Peyer's patch (tissue), 4 donors: ENCODE results near the gene SETD4.

Experiments used
- POLR2A ChIP-seq, 2 donors: fragments of 450-650 bp; IDR thresholded peaks; one replicate each; pipeline ENCODE4 v1.5.1; 2017; ENCODE audit warnings: antibody characterized with exemption in 2 of 2, mild to moderate bottlenecking in 2 of 2, moderate library complexity in 2 of 2
- TF ChIP-seq, protein P1 (sequence below), 6 experiments: fragments of 450-650 bp in 4 of 6; fragments of 200-600 bp in 2 of 6; sonication (generic) in 1 of 6; IDR thresholded peaks; one replicate each; pipeline ENCODE4 v1.5.1; 2017 to 2019; ENCODE audit warnings: antibody characterized with exemption in 6 of 6, mild to moderate bottlenecking in 3 of 6, moderate library complexity in 1 of 6

DNA sequence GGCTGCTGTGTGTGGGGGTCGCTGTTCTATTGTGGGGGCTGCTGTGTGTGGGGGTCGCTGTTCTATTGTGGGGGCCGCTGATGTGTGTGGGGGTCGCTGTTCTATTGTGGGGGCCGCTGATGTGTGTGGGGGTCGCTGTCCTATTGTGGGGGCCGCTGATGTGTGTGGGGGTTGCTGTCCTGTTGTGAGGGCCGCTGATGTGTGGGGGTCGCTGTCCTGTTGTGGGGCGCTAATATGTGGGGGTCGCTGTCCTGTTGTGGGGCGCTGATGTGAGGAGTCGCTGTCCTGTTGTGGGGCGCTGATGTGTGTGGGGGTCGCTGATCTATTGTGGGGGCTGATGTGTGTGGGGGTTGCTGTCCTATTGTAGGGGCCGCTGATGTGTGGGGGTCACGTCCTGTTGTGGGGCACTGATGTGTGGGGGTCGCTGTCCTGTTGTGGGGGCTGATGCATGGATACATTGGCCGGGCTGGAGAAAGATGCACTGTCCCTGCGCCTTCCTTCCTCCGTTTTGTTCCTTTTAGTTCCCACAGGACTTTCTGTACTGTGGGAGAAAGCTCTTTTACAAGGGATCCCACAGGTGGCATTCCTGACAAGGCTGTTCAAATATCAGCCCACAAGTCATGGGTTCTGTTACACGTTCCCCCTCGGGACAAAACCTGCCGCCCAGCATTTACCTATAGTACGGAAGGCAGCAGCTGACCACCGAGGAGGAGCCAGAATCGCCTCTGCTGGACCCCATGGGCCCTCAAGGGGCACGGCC, 27.5 kb downstream of the SETD4 start:
- TF ChIP-seq, protein P1, sequence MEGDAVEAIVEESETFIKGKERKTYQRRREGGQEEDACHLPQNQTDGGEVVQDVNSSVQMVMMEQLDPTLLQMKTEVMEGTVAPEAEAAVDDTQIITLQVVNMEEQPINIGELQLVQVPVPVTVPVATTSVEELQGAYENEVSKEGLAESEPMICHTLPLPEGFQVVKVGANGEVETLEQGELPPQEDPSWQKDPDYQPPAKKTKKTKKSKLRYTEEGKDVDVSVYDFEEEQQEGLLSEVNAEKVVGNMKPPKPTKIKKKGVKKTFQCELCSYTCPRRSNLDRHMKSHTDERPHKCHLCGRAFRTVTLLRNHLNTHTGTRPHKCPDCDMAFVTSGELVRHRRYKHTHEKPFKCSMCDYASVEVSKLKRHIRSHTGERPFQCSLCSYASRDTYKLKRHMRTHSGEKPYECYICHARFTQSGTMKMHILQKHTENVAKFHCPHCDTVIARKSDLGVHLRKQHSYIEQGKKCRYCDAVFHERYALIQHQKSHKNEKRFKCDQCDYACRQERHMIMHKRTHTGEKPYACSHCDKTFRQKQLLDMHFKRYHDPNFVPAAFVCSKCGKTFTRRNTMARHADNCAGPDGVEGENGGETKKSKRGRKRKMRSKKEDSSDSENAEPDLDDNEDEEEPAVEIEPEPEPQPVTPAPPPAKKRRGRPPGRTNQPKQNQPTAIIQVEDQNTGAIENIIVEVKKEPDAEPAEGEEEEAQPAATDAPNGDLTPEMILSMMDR (IDR thresholded peaks at IDR 0.05), result no peak
- no peak for TF ChIP-seq POLR2A (IDR thresholded peaks at IDR 0.05)
